MG63 (cell line): ENCODE data around the gene AGAP1. TPM values are rescaled to one million over a fixed set of nuclear protein-coding genes. Genes with fewer than 3 reads are reported as not detected.
A peak's percentile ranks its signal among the peaks of the same experiment; 100 is the strongest.

Experiments
- DNase-seq: peaks from one replicate; pipeline ENCODE4 v3.0.0-alpha.2; 2020
- H3K27me3 ChIP-seq: fragments of 250-450 bp; sonication (Bioruptor Pico); 2 replicates; pipeline ENCODE4 v1.5.1; 2020; ENCODE audit warnings: mild to moderate bottlenecking, moderate library complexity
- H3K36me3 ChIP-seq: fragments of 250-450 bp; sonication (Bioruptor Pico); 2 replicates; pipeline ENCODE4 v1.5.1; 2020; ENCODE audit warnings: mild to moderate bottlenecking, moderate library complexity
- H3K4me3 ChIP-seq: fragments of 250-450 bp; sonication (Bioruptor Pico); 2 replicates; pipeline ENCODE4 v1.5.1; 2020; ENCODE audit warnings: mild to moderate bottlenecking, moderate library complexity
- H3K9me3 ChIP-seq: fragments of 250-450 bp; sonication (Bioruptor Pico); 2 replicates; pipeline ENCODE4 v1.5.1; 2020; ENCODE audit warnings: mild to moderate bottlenecking, moderate library complexity
- total RNA-seq: library from RNA; depleted of rRNA; stranded (reverse); fragments of >200 nt; shearing (Covaris generic); gene quantifications from 2 replicates; pipeline ENCODE4 v1.2.3, GENCODE V29; 2014; ENCODE audit warnings: low replicate concordance

Gene AGAP1
- total RNA-seq, 1 experiment from 2014 or later: 8.8 TPM

DNA sequence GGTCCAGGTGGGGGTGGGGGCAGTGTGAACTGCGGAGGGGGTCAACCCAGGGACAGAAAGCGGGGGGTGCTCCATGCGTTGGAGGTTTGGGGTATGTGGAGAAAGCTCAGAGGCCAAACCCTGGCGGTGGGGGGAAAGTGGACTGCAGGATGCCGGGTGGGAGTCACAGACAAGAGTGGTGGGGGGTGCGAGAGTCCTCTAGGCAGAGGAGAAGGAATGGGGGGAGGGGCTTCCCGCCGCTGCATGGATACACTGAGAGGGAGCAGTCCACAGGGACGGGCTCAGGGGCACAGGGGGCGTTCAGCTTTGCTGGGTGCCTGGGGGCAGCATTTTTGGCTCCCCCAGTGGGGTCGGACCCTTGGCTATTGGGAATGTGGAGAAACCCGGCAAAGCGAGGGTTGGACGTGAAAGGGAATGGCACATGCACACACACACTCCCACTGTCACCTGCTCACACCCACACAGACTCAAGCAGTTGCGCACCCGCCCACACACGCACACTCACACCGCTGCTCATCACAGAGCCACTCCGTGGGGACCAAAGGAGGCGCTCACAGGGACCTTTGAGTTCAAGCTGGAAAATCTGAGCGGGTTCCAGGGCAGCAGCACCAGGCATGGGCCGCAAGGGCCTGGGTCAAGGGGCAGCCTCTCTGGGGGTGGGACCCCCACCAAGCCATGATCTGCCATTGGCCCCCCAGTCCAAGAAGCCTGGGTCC is 666.7 kb downstream of the AGAP1 start:
- no peaks in the 10 kb centered on the region for H3K36me3 ChIP-seq
- H3K4me3 ChIP-seq: no peak overlapping the region
- peaks cover 4% of the 10 kb centered on the region; the same call in 1 of the 2 replicates for H3K27me3 ChIP-seq
- no peak for DNase-seq
- H3K9me3 ChIP-seq: no peaks in the 10 kb centered on the region

DNA sequence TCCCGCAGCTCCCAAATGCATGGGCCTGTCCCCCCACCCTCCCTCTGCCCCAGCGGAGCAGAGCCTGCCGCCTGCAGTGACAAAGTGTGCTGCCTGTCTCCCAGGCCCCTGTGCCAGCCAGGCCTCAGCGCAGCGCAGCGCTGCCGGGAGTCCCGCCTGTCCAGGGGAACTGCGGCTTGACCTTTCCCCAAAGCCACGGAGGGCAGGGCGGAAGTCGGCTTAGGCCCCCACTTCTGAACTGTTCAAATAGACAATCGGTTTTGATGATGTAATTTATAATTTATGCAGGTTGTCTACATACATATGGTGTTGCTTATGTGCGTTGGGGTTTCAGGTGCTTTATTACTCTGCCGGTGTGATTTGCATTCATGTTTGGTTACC is 667.2 kb downstream of the AGAP1 start:
- no peak for DNase-seq
- H3K9me3 ChIP-seq: no peaks in the 10 kb centered on the region
- H3K4me3 ChIP-seq: no peak overlapping the region
- peaks cover 4% of the 10 kb centered on the region; the same call in 1 of the 2 replicates for H3K27me3 ChIP-seq
- H3K36me3 ChIP-seq: no peaks in the 10 kb centered on the region

GRCh38 chr2:236161531-236161930 is 667.7 kb downstream of the AGAP1 start:
- DNase-seq: no peak
- no peaks in the 10 kb centered on the region for H3K36me3 ChIP-seq
- H3K9me3 ChIP-seq: no peaks in the 10 kb centered on the region
- H3K4me3 ChIP-seq: no peak overlapping the region
- H3K27me3 ChIP-seq: peaks cover 4% of the 10 kb centered on the region; the same call in 1 of the 2 replicates

DNA sequence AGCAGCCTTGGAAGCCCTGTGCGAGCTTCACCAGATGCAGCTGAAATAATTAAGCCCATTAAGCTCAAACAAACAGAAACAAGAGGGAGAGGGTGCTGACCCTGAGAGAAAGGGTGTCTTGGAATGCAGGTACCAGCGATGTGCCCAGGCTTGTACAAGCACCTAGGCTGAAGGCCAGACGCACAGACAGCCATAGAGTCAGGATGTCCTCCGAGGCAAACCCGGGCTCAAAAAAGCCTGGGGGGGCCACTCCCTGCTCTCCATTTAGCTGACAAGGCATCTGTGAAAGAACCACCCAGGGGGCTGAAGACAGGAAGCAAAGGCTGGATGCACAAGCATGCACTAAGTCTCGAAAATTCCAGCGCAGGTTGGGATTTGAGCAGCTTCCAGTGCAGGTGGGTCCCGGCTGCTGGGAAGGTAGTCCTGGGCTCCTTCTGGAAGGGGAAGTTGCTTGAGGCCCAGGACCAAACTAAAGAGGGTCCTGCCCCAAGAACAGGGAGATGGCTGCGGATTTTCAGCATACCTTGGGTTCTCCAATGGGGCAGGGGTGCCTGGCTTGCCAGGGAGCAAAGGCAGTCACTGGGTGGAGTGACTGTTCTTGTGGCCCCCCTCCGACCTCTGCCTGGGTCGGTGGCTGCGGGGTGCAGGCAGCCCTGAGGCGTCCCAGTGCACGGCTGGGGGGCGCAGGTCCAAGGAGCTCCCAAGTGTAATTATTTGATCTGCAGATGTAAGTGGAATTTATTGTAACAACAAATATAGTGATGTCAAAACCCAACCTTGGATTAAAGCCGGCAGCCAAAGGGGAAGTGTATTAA is 668.4 kb downstream of the AGAP1 start:
- Histone ChIP-seq H3K4me3 (no peak overlapping the region), H3K27me3 (peaks cover 4% of the 10 kb centered on the region; the same call in 1 of the 2 replicates), H3K36me3 (no peaks in the 10 kb centered on the region), H3K9me3 (no peaks in the 10 kb centered on the region)
- no peak for DNase-seq

DNA sequence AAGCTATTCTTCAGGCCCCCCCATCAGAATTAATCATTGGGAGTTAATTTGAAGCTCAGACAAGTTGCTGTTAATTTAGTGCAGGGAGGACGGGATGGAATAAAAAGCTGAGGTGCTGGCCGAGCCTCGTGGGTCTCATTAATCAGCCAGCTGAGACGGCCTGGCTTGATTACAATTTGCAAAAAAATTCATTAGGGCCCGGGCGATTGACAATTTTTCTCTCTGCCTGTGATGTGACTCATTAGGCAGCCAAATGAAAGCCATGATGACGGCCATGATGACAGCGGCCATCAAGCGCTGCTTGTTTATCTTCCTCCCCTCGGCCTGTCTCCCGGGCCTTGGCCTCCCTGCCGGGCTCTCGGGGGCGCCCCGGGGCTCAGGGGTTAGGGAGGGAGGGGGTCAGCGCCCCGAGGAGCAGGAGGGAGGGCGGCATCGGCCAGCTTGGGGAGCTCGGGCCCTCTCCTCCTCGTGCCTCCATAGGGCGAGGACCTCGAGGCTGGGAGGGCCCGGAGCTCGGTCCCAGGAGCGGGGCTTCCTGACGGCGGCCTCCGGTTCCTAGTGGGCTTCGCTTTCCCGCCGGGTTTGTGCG is 669.1 kb downstream of the AGAP1 start:
- DNase-seq: no peak
- H3K4me3 ChIP-seq: no peak overlapping the region
- H3K36me3 ChIP-seq: no peaks in the 10 kb centered on the region
- peaks cover 4% of the 10 kb centered on the region; the same call in 1 of the 2 replicates for H3K27me3 ChIP-seq
- H3K9me3 ChIP-seq: no peaks in the 10 kb centered on the region

DNA sequence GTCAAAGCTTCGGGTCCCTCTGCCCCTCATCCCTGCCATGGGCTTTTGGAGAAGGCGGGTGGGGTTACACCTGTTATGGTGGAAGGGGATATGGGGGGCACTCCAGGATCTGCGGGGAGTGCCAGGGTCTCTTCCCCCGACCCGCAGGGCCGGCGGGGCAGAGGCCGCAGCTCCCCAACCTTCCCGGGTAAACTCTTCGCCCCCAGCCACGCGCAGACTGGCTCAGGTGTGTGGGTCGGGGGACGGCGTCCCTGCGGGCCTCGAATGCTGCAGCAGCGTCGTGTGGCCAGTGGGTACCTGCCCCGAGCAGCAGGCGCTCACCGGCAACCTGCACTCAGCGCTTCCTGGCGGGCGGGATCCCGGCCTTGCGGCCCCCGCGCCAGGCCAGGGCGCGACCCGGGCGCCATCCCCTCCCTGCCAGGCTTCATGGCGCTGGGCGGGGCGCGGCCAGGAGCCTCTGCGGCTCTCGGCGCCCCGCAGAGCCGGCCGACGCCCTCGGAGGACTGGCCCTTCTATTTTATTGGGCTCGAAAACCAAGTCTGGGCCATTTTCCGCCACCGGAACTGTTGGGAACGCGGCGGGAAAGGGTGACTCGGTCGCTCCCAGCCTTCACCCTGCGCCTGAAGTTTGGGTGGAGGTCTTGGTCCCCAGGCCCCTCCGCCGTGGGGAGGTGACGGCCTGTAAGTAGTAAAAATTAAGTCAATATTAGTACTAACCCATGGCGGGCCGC is 669.8 kb downstream of the AGAP1 start:
- Histone ChIP-seq H3K36me3 (no peaks in the 10 kb centered on the region), H3K27me3 (peaks cover 7% of the 10 kb centered on the region), H3K9me3 (no peaks in the 10 kb centered on the region), H3K4me3 (peak overlapping the region; percentile 50)
- no peak for DNase-seq

GRCh38 chr2:236164201-236164924 is 670.5 kb downstream of the AGAP1 start:
- Histone ChIP-seq H3K27me3 (peaks cover 15% of the 10 kb centered on the region), H3K9me3 (no peaks in the 10 kb centered on the region), H3K4me3 (peak overlapping the region; percentile 50), H3K36me3 (no peaks in the 10 kb centered on the region)
- peak; percentile 32 for DNase-seq

- H3K4me3 ChIP-seq: peak overlapping the region; percentile 50
- H3K9me3 ChIP-seq: no peaks in the 10 kb centered on the region
- H3K36me3 ChIP-seq: no peaks in the 10 kb centered on the region
- DNase-seq: no peak
- H3K27me3 ChIP-seq: peaks cover 23% of the 10 kb centered on the region
These were observed 671.3 kb downstream of the AGAP1 start for GRCh38 chr2:236164925-236165841.

GRCh38 chr2:236165842-236166795 is 672.3 kb downstream of the AGAP1 start:
- Histone ChIP-seq H3K36me3 (no peaks in the 10 kb centered on the region), H3K4me3 (no peak overlapping the region), H3K9me3 (no peaks in the 10 kb centered on the region), H3K27me3 (peaks cover 29% of the 10 kb centered on the region)
- DNase-seq: no peak

DNA sequence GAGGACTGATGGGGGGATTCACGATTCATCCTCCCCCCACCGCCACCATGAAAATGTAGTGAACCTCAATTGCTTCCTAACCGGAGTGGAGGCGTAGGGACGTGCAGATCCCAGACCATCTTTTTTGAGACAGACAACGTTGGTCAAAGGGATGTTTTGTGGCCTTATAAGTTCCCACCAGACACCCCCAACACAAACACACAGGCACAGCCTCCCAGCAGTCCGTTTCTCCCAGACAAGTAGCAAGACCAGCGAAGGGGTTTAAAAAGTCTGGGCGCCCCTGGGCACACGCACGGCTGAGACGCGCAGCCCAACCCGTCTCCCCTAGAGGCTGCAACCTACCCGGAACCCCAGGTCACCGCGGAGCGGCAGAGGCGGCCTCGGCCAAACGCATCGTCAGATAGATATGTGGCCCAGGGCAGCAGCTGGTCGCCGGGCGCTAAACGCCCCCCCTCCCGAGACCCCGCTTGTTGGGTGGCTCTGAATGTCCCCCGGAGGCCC is 673.0 kb downstream of the AGAP1 start:
- no peaks in the 10 kb centered on the region for H3K9me3 ChIP-seq
- peak overlapping the region; percentile 49 for H3K4me3 ChIP-seq
- no peak for DNase-seq
- no peaks in the 10 kb centered on the region for H3K36me3 ChIP-seq
- peaks cover 35% of the 10 kb centered on the region for H3K27me3 ChIP-seq

GRCh38 chr2:236167297-236168109 is 673.7 kb downstream of the AGAP1 start:
- Histone ChIP-seq H3K9me3 (no peaks in the 10 kb centered on the region), H3K27me3 (peaks cover 42% of the 10 kb centered on the region), H3K4me3 (peak overlapping the region; percentile 49), H3K36me3 (no peaks in the 10 kb centered on the region)
- peak; percentile 58 for DNase-seq

DNA sequence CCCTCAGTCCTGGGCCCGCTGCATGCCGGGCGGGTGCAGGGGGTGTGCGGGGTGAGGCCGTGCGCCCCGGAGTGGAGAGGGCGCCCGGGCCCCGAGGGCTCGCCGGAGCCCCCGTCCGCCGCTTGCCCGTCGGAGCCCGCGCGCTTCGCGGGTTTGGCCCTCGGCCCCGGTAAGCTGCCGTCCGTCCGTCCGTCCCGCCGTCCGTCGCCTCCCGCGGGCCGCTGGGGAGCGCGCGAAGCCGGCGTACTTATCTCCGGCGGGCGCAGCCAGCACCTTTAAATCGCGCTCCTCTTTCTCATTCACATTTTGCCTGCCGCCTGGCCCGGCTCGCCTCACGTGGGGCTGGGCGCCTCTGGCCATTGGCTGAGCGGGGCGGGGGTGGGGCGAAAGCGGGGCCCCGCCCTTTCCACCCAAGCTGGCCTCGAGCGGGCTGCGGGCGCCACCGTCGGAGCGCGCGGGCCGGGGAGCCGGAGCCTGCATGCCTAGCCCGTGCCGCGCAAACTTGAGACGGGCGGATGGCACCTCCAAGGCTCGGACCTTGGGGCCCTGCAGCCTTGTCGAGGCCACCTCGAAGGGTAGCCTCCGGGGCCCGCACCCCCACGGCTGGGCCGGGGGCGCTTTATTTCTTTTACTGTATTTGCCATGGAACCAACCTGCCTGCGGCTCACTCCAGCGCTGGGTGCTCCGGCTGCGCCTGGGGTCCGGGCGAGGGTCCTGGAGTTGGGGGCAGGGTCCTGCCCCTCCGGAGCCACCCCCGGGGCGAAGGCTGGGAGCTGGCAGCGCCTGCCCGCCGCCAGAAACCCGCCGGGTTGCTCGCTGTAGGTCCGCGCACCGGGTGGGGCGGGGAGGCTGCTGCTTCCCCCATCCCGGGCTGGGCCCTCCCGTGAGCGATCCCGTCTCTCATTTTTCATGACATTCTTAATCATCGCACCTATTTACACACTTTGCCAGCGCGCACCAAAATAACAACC is 674.6 kb downstream of the AGAP1 start, which contains the start of gene GBX2:
Gene GBX2 (minus strand): TSS at position 277 of the 971 bp plus-strand sequence. CDS start 415 bp downstream, outside the sequence.
- Histone ChIP-seq H3K4me3 (peak within 1 kb of the TSS; percentile 49), H3K27me3 (peaks cover 48% of the 10 kb centered on the region), H3K9me3 (no peaks in the 10 kb centered on the region), H3K36me3 (no peaks in the 10 kb centered on the region)
- peak; percentile 79 for DNase-seq
